ENCODE data around the gene KRT34. TPM values are rescaled to one million over a fixed set of nuclear protein-coding genes. Genes with fewer than 3 reads are reported as not detected.

Gene KRT34
- total RNA-seq, 2 donors from 2014 or later, result not detected

Other genes with a start within 250 kb of the KRT34 start
- gene KRTAP4-6, start 241.8 kb downstream of the KRT34 start, total RNA-seq, result not detected
- gene KRTAP4-5, start 232.5 kb downstream of the KRT34 start, total RNA-seq, result not detected
- gene KRTAP4-4, start 221.6 kb downstream of the KRT34 start, total RNA-seq, result not detected
- gene KRTAP4-3, start 214.1 kb downstream of the KRT34 start, total RNA-seq, result not detected
- not detected for gene KRTAP4-2, start 204.1 kb downstream of the KRT34 start, total RNA-seq
- gene KRTAP4-1, start 197.4 kb downstream of the KRT34 start, total RNA-seq, result not detected
- gene KRTAP9-1, start 192.4 kb downstream of the KRT34 start, total RNA-seq, result not detected
- not detected for gene KRTAP9-2, start 155.7 kb downstream of the KRT34 start, total RNA-seq
- gene KRTAP9-3, start 149.9 kb downstream of the KRT34 start, total RNA-seq, result not detected
- gene KRTAP9-8, start 144.3 kb downstream of the KRT34 start, total RNA-seq, result not detected
- not detected for gene KRTAP9-4, start 132.6 kb downstream of the KRT34 start, total RNA-seq
- gene KRTAP9-9, start 126.9 kb downstream of the KRT34 start, total RNA-seq, result not detected
- gene KRTAP9-6, start 116.9 kb downstream of the KRT34 start, total RNA-seq, result not detected
- gene KRTAP9-7, start 106.6 kb downstream of the KRT34 start, total RNA-seq, result not detected
- gene KRTAP29-1, start 79.5 kb downstream of the KRT34 start, total RNA-seq, result not detected
- gene KRTAP16-1, start 73.0 kb downstream of the KRT34 start, total RNA-seq, result not detected
- gene KRTAP17-1, start 66.6 kb downstream of the KRT34 start, total RNA-seq, result not detected
- not detected for gene KRT33A, start 31.5 kb downstream of the KRT34 start, total RNA-seq
- gene KRT33B, start 12.5 kb downstream of the KRT34 start, total RNA-seq, result not detected
- gene KRT31, start 15.3 kb upstream of the KRT34 start, total RNA-seq, result not detected
- not detected for gene KRT37, start 42.3 kb upstream of the KRT34 start, total RNA-seq
- gene KRT38, start 58.7 kb upstream of the KRT34 start, total RNA-seq, result not detected
- not detected for gene KRT32, start 85.1 kb upstream of the KRT34 start, total RNA-seq
- not detected for gene KRT35, start 98.8 kb upstream of the KRT34 start, total RNA-seq
- not detected for gene KRT36, start 107.6 kb upstream of the KRT34 start, total RNA-seq
- gene KRT13, start 123.3 kb upstream of the KRT34 start, total RNA-seq, result not detected
- gene KRT15, start 136.6 kb upstream of the KRT34 start, total RNA-seq, result not detected
- not detected for gene KRT19, start 146.0 kb upstream of the KRT34 start, total RNA-seq
- gene KRT9, start 189.8 kb upstream of the KRT34 start, total RNA-seq, result not detected
- gene KRT14, start 204.6 kb upstream of the KRT34 start, total RNA-seq, result not detected
- gene KRT16, start 230.5 kb upstream of the KRT34 start, total RNA-seq, result not detected
- not detected for gene KRT17, start 242.3 kb upstream of the KRT34 start, total RNA-seq